HG03103 (cell line): Measurements from ENCODE around the gene CADPS.

Experiments used
- ATAC-seq: cut with Tn5 transposase; IDR thresholded peaks from one replicate; pipeline ENCODE4 v1.9.1; 2021; ENCODE audit warnings: low read depth; ENCODE audit not compliant: unreplicated experiment

Gene CADPS

DNA sequence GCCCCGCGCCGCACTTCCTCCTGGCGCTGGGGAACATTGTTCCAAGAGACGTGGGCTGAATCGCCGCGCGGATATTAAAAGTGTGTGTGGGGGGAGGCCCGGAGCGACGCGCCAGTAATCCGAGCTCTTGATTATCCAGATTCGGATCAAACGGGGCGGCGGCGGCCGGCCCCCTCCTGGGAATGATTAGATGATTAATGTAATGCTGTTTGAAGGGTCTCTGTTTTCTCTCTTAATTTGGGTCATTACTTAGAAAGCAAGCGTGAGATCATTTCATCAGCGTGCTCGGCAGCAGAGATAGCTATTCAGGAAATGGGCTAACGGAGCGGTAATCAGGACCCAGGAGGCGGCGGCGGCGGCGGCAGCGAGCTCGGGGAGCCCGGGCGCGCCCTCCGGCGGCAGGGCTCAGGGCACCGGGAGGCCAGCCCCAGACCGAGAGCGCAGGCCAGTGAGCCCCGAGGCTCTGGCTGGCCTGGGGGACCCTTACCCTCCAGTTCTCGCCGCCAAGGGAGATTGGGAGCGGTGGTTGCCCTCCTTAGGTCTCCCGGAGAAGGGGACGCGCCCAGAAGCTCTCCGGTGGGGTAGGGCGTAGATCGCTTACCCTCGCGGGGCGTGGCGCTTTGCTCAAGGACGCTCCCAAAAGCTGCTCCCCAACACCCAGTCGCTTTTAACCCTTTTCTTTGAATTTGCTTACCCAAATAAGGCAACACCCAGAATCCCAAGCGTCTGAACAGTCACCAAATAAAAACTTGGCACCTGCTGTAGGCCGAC, 506.3 kb downstream of the CADPS start:
- no peak for ATAC-seq

DNA sequence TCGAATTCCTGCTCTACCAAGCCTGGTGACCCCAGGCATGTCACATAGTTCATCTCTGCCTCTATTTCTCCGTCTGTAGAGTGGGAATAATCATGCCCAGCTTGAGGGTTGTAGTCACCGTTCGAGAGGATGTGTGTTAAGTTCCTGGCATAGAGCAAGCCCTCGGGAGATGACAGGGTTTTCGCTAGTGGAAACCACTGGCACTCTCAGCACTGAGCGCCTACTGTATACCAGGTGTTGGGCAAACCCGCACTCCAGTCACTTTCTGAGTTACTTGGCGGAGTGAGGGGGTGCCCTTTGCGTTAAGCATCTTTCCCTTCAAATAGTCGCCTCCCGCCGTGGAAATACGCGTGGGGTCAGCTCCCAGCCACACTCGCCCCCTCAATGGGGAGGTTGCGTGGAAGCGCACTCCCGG, 506.9 kb downstream of the CADPS start:
- ATAC-seq = no peak

DNA sequence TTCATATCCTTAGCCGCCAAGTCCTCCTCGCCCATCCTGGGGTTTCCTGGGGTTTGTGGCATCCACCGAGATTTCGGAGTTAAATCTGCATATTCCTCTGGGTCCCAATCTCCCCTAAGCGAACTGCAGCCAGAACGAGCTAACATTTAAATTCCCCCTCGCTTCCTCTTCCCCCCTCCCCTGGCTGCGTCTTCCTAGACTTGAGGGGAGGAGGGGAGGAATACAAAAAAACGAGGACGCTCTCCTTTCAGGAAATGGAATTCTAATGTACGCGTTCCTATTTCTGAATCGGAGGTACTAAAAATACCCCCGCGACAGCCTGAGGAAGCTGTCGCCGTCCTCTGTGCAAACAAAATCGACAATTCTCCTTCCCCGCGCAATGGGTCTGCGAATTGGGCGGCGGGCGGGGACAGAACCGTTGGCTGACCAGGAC, 507.4 kb downstream of the CADPS start:
- ATAC-seq = no peak

DNA sequence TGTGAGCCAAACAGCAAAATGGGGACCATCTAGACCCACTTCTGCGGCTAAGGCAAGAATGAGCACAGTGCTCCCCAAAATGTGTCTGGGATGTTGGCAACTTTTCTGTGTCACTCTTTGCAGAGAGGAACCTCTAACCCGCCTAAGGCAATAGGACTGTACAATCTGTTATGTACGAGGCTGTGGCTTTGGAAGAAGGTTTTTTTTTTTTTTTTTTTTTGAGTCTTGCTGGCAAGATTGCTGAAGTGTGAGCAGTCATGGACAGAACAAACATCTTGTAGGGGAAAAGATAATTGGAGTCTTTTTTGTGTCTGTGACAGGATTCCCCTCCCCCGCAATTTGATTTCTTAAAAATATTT, 509.1 kb downstream of the CADPS start:
- ATAC-seq = no peak

DNA sequence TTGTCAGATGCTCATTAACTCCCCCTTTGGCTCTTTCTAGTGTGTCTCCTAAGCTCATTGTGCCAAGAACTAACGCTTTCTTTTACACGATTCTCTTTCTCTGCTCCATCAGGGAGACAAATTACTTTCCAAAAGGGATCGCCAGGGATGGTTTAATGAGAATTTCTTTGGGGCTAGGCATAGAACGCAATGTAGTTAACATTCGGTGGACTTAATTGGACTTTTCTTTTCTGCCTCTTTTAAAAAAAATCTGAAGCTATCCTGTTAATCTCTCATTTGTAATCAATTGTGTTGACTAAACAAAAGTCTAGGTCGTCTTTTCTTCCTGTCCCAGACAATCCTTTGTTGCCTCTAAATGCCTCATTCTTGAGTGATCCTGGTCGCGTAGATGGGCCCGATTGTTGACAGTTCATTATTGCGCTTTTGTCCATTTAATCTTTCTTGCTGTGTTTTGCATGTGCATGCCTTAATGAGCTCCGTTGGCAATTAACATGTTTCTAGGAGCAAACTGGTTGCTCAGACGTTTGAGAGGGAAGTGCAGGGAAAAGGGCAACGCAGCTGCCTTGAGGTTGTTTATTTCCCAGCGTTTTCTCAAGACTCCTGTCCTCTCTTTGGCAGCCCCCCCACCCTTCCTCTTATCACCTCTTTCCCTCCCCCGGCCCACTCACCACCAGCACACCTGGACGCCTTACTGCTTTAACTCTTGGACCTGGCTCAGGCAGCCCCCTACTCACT, 509.7 kb downstream of the CADPS start:
- ATAC-seq = no peak

DNA sequence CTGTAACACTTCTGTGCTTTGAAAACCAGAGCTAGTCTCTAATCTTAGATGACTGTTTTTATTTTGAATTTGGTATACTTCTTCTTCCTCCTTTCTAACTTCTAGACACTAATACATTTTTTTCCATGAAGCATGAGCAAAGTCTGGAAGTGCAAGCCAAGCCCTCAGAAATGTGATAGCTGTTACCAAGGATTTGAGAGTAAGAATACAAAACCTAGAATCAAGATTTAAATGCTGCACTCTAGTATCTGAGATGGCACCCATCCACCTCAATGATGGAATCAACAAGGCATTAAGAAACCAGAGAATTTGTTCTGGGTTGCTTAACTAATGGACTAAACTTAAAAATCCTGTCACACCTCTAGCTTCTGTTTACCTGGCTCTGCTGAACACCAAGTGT, 511.0 kb downstream of the CADPS start:
- ATAC-seq = no peak

DNA sequence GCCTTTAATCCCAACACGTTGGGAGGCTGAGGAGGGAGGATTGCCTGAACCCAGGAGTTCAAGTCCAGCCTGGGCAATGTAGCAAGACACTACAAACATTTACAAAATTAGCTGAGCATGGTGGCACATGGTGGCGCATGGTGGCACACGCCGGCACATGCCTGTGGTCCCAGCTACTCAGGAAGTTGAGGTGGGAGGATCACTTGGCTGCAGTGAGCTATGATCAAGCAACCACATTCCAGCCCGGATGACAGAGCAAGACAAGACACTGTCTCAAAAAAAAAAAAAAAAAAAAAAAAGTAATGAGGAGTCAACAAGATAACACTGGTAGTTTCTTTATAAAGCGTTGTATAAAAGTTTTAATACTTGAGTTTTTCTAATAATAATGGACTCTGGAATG, 511.9 kb downstream of the CADPS start:
- no peak for ATAC-seq

DNA sequence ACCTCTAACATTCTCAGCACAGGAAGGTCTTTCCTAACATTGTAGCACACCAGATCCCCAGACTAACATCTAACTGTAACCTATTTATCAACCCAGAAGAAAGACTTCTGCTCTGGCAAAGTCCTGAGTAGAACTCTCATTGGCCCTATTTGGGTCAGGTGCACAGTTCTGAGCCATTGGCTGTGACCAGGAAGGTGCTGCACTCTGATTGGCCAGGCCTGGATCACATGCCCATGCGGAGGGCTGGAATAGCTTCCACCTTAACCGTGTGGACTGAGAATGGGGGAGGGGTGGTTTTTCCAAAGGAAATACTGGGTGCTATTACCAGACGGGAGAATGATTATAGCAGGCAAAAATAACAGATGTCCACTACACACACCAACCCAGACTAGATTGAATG, 513.4 kb downstream of the CADPS start:
- no peak for ATAC-seq

DNA sequence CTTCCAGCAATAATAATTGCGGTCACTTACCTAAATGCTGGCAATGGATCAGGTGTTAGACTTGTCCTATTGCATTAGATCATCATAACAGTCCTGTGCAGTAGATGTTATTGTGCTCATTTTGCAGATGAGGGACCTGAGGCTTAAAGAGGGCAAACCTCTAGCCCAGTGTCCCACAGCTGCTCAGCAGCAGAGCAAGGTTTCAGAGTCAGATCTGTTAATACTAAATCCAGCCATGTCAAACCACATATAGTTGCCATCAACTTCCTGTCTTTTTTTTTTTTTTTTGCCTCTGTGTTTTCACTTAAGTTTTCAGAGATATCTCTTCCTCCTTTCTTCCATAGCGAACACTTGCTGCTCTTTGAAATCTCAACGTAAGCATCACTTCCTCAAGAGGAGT, 514.0 kb downstream of the CADPS start:
- ATAC-seq = peak; percentile 59

DNA sequence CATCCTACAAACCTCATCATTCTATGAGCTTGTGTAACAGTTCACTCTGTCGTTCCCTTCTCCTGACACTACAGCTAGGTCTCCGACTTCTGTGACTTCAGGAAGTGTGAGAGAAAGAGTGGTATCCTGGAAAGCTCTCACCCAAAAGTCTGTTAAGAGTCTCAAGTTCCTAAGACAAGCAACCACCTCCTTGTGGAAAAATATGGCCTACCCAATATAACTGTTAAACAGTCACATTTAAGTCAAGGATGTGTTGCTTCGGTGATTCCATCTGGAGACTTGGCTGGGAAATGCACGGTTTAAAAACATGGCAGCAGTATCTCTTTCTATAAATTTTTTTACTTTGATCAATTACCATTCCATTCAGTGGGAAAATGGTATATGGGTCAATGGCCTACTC, 515.7 kb downstream of the CADPS start:
- ATAC-seq = no peak

DNA sequence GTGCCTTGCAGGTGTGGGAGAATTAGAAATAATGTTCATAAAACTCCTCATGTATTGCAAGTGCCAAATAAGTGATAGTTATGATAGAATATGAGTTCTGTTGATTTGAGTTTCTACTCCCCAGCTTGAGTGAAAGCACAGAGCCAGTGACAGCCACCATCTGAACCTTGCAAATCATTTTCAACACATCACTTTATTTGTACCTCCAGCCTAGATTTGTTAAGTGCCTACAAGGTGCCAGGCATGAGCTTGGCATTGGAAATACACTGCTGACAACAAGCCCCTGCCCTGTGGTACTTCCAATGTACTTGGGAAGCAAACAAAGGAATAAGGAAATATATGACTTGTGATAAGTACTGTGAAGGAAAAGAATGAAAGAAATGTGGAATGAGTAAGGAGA, 518.9 kb downstream of the CADPS start:
- ATAC-seq = no peak

DNA sequence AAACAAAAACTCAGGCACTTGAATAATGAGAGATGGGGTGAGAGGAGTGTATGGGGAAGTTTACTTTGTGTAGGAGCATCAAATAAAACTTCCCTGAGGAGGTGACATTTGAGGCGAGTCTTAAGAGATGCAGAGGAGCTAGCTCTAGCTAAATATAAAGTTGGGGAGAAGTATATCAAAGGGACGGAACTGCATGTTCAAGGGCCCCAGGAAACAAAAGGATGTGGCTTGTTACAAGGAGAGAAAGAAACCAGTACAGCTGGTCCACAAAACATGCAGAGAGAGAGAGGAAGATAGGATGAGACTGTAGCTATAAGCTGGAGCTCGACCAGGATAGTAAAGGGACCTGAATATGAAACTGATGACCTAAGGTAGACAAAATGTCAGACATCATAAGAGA, 519.5 kb downstream of the CADPS start:
- no peak for ATAC-seq
